ENCODE data around the gene KDM4C.
"Not testable (repeated sequence)": the region's sequence is repeated elsewhere in the genome, so short reads cannot be mapped to it uniquely, and the experiment has no call there.

The KDM4C gene

GRCh38 chr9:6806318-6806717 lies 48.5 kb downstream of the KDM4C start:
- not testable (repeated sequence) for DNase-seq (ENCODE audit: low read depth)

DNA sequence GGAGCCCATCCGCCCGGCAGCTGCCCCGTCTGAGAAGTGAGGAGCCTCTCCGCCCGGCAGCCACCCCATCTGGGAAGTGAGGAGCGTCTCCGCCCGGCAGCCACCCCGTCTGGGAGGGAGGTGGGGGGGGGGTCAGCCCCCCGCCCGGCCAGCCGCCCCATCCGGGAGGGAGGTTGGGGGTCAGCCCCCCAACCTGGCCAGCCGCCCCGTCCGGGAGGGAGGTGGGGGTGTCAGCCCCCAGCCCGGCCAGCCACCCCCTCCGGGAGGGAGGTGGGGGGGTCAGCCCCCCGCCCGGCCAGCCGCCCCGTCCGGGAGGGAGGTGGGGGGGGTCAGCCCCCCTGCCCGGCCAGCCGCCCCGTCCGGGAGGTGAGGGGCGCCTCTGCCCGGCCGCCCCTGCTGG lies 49.9 kb downstream of the KDM4C start:
- not testable (repeated sequence) for DNase-seq (ENCODE audit: low read depth)

DNA sequence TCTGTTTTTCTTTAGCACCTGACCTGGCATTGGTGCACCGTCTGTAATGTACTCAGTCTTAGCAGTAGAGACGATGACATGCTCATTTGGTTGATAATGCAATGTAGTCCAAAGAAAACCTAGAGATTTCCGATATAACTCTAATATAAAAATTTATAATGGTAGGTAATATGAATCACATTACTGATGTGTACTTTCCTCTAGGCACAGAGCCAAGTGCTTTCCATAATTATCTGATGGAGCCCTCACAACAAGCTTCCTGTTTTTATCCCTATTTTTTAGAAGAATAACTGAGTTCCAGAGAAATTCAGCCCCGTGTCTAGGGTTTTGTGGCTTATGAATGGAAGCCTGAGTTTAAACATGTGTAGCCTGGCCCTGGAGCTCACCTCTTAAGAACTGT lies 53.7 kb downstream of the KDM4C start:
- DNase-seq (ENCODE audit: low read depth): no peak

GRCh38 chr9:6816581-6816980 lies 58.8 kb downstream of the KDM4C start:
- no peak for DNase-seq (ENCODE audit: low read depth)

- no peak for DNase-seq (ENCODE audit: low read depth)
Observed at GRCh38 chr9:6818292-6818922, 60.6 kb downstream of the KDM4C start.

GRCh38 chr9:6819112-6819511 lies 61.3 kb downstream of the KDM4C start:
- DNase-seq (ENCODE audit: low read depth): no peak

DNA sequence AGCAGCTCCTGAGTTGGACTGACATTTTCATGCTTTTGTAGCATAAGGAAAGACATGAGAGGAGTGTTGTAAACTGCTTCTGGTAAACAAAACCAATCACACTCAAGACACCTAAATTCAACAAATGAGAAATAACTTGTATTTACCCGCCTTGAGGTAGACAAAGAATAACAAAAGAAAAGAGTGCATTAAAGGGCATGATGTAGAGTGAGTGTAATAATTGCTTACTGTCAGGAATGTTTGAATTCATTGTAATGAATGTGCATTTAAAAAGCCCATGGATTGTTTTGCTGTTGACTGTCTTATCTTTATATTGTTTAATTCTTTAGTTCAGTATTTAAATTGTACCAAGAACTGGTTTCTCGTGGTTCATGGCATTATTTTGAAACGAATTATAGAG lies 61.8 kb downstream of the KDM4C start:
- DNase-seq (ENCODE audit: low read depth): no peak

GRCh38 chr9:6822696-6823095 lies 64.9 kb downstream of the KDM4C start:
- DNase-seq (ENCODE audit: low read depth): no peak

- no peak for DNase-seq (ENCODE audit: low read depth)
Observed at GRCh38 chr9:6827439-6828145, 69.8 kb downstream of the KDM4C start.

- no peak for DNase-seq (ENCODE audit: low read depth)
Observed at GRCh38 chr9:6829027-6829426, 71.3 kb downstream of the KDM4C start.

DNA sequence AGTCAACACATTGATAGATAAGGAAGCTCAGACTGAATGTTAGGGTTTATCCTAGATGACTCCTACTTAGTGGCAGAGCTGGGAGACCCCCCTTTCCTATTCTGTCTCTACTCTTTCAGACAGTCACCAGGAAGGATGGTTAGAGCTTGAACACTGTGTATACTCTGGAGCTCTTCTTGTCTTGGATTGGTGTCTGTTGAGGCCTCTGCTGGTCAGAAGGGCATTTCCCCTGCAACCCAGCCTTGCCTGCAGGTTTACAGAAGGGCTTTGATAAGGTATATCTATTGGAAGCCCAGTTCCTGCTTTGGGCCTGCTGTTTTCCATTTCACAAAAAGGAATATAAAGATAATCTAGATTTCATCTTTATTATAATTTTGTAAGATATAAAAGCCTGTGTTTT lies 71.8 kb downstream of the KDM4C start:
- DNase-seq (ENCODE audit: low read depth): no peak

DNA sequence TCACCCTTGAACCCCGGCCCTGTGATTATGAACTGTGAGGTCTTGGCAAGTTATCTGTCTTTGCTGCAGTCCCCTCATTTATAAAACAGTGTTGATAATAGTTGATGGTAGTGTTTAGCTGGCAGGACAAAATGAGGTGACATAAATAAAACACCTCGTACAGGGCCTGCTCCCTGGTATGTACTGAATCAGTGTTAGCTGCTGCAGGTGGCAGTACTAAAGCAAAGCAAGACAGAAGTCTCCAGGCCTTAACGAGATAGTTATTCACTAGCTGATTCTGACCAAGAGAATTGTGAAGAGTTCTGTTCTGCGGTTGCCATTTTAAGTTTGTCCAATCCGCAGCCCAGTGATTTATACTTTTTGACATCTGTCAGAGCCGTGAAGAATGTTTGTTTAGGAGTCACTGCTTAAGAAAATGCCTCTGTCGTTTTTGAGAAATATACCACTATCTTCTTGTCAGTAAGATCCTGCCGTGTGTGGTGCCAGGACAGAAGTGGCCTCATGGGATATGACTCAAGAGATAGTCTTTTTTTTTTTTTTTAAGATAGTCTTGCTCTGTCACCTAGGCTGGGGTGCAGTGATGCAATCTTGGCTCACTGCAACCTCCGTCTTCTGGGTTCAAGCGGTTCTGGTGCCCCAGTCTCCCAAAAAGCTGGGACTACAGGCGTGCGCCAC lies 75.9 kb downstream of the KDM4C start:
- DNase-seq (ENCODE audit: low read depth): no peak

- DNase-seq (ENCODE audit: low read depth): no peak
Observed at GRCh38 chr9:6834306-6834705, 76.5 kb downstream of the KDM4C start.

DNA sequence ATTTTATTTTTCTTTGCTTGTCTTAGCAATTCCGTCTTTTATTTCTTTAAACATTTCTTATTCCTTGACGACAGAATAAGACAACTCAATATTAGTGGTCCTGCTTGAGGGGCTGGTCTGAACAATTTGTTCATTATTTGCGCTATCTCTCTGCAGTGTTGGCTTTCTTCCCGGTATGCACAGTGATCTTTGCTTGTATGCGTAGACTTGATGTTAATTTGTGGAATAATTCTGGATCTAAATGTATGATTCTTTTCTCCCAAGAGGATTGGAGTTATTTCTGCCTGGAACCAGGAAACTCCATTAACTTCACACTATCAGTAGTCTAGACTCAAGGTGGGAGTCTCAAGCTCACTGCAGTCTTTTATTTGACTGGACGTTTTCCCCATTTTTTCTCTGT lies 80.4 kb downstream of the KDM4C start:
- no peak for DNase-seq (ENCODE audit: low read depth)

- DNase-seq (ENCODE audit: low read depth): no peak
Observed at GRCh38 chr9:6842584-6842947, 84.8 kb downstream of the KDM4C start.

GRCh38 chr9:6843742-6844141 lies 86.0 kb downstream of the KDM4C start:
- no peak for DNase-seq (ENCODE audit: low read depth)

DNA sequence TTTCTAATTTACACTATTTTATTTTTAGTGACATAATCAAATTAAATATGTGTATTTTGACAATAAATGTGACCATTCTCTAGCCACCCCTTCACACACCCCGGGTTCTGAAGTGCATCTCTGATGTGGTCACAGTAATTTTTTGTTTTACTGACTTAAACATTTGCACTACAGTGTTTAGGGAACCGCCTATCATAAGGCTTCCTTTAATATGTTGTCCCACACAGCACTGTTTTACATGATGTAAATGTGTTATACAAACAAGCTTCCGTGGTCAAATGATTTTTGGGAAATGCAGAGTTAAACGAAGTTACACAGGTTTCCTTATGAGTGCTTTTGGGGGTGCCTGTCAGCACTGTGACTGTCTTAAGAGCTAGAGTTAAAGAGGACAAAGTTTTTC lies 86.5 kb downstream of the KDM4C start:
- DNase-seq (ENCODE audit: low read depth): no peak

DNA sequence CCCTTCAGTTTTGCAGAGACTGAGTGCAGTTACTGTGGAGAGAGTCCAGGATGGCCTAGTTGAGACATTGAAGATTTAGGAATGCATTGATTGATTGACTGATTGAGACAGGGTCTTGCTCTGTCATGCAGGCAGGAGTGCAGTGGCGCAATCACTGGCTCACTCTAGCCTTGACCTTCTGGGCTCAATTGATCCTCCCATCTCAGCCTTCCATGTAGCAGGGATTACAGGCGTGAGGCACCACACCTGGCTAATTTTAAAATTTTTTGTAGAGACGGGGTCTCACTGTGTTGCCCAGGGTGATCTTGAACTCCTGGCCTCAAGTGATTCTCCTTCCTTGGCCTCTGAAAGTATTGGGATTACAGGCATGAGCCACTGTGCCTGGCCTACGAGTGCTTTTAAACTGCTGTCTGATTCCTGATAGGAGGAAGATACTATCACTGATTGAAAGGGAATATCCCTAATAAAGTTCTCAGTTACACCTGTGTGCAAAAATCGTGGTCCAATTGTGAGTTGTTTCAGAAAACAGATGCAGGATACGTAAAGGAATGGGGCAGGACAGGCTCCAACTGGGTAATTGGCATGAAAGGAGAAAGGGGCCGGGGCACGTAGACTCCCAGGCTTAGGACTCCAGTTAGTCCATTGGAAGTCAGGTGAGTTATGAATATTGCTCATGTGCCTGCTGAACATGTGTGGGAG lies 87.5 kb downstream of the KDM4C start:
- DNase-seq (ENCODE audit: low read depth): no peak

GRCh38 chr9:6845880-6846279 lies 88.1 kb downstream of the KDM4C start:
- no peak for DNase-seq (ENCODE audit: low read depth)

- DNase-seq (ENCODE audit: low read depth): no peak
Observed at GRCh38 chr9:6852243-6852963, 94.6 kb downstream of the KDM4C start.

GRCh38 chr9:6855860-6856259 lies 98.1 kb downstream of the KDM4C start:
- DNase-seq (ENCODE audit: low read depth): no peak

DNA sequence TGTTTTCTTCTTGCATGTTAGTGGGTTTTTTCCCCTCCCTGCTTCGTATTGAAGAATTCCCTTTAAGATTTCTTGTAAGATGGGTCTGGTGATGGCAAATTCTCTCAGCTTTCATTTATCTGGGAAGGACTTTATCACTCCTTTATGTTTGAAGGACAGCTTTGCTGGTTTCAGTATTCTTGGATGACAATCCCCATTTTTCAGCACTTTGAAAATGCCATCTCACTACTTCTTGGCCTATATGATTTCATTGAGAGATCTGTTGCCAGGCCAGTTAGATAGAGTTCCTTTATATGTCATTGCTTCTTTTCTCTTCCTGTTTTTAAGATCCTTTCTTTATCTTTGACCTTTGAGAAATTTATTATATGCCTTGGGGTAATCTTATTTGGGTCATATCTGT lies 106.3 kb downstream of the KDM4C start:
- no peak for DNase-seq (ENCODE audit: low read depth)
